Measurements from ENCODE around the gene CILP.
"Not testable (repeated sequence)": the region's sequence is repeated elsewhere in the genome, so short reads cannot be mapped to it uniquely, and the experiment has no call there.

CILP gene
- long read RNA-seq, donor 1, full-length matches to known transcripts = 1 of 1 reads
- long read RNA-seq, donor 1, partial matches to known transcripts = 0 of 1 reads
- long read RNA-seq, donor 1, other reads (novel, unspliced or antisense) = 0 of 1 reads
- long read RNA-seq, donor 2 = 0 reads
- long read RNA-seq, donor 3 = 0 reads
- long read RNA-seq, donor 4, full-length matches to known transcripts = 1 of 1 reads
- long read RNA-seq, donor 4, partial matches to known transcripts = 0 of 1 reads
- long read RNA-seq, donor 4, other reads (novel, unspliced or antisense) = 0 of 1 reads
- long read RNA-seq, donor 5, full-length matches to known transcripts = 1 of 1 reads
- long read RNA-seq, donor 5, partial matches to known transcripts = 0 of 1 reads
- long read RNA-seq, donor 5, other reads (novel, unspliced or antisense) = 0 of 1 reads
- long read RNA-seq, donor 6 = 0 reads
- long read RNA-seq, donor 7 = 0 reads
- long read RNA-seq, donor 8 = 0 reads

- DNase-seq = no peak
Measured at GRCh38 chr15:65210770-65211481, at the start of gene CILP. TSS of gene CILP (minus strand) at chr15:65211473. CDS start at chr15:65209755, 1,718 bp downstream.

GRCh38 chr15:65260968-65261367, 49.7 kb upstream of the CILP start:
- no peak for DNase-seq

GRCh38 chr15:65259367-65259797, 48.1 kb upstream of the CILP start:
- DNase-seq = no peak

GRCh38 chr15:65258375-65259262, 47.3 kb upstream of the CILP start:
- no peak for DNase-seq

- no peak for DNase-seq
Measured at GRCh38 chr15:65255486-65256140, 44.3 kb upstream of the CILP start.

- DNase-seq = no peak
Measured at GRCh38 chr15:65254758-65255157, 43.5 kb upstream of the CILP start.

GRCh38 chr15:65254356-65254755, 43.1 kb upstream of the CILP start:
- DNase-seq = no peak

- DNase-seq = no peak
Measured at GRCh38 chr15:65249641-65250040, 38.4 kb upstream of the CILP start.

GRCh38 chr15:65248511-65249255, 37.4 kb upstream of the CILP start:
- DNase-seq = peak; percentile 65

- no peak for DNase-seq
Measured at GRCh38 chr15:65246939-65247338, 35.7 kb upstream of the CILP start.

- no peak for DNase-seq
Measured at GRCh38 chr15:65246026-65246714, 34.9 kb upstream of the CILP start.

GRCh38 chr15:65245096-65245856, 34.0 kb upstream of the CILP start:
- peak; percentile 47 for DNase-seq

GRCh38 chr15:65244638-65245037, 33.4 kb upstream of the CILP start:
- DNase-seq = no peak

- not testable (repeated sequence) for DNase-seq
Measured at GRCh38 chr15:65236443-65236842, 25.2 kb upstream of the CILP start.

GRCh38 chr15:65233696-65234095, 22.4 kb upstream of the CILP start:
- no peak for DNase-seq

- no peak for DNase-seq
Measured at GRCh38 chr15:65232520-65232919, 21.2 kb upstream of the CILP start.

GRCh38 chr15:65231306-65231705, 20.0 kb upstream of the CILP start:
- DNase-seq = no peak

GRCh38 chr15:65226901-65227300, 15.6 kb upstream of the CILP start:
- DNase-seq = not testable (repeated sequence)

- no peak for DNase-seq
Measured at GRCh38 chr15:65226221-65226620, 14.9 kb upstream of the CILP start.

GRCh38 chr15:65223996-65224395, 12.7 kb upstream of the CILP start:
- no peak for DNase-seq
